ENCODE measurements around the gene MEGF8.

MEGF8 gene

DNA sequence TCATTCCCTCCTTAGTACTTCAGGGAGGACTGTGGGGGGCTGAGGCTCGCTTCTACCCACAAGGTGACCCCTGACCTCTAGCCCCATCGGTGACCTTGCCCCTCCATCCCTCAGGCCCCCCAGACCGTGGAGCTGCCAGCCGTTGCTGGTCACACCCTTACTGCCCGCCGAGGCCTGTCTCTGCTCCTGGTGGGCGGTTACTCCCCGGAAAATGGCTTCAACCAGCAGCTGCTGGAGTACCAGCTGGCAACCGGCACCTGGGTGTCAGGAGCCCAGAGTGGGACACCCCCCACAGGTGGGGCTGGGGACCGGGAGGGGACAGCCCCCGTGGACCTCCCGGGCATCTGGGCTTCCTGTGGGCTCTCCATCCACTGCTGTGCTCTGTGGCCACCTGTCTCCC is 31.9 kb downstream of the MEGF8 start:
- no peak for DNase-seq

DNA sequence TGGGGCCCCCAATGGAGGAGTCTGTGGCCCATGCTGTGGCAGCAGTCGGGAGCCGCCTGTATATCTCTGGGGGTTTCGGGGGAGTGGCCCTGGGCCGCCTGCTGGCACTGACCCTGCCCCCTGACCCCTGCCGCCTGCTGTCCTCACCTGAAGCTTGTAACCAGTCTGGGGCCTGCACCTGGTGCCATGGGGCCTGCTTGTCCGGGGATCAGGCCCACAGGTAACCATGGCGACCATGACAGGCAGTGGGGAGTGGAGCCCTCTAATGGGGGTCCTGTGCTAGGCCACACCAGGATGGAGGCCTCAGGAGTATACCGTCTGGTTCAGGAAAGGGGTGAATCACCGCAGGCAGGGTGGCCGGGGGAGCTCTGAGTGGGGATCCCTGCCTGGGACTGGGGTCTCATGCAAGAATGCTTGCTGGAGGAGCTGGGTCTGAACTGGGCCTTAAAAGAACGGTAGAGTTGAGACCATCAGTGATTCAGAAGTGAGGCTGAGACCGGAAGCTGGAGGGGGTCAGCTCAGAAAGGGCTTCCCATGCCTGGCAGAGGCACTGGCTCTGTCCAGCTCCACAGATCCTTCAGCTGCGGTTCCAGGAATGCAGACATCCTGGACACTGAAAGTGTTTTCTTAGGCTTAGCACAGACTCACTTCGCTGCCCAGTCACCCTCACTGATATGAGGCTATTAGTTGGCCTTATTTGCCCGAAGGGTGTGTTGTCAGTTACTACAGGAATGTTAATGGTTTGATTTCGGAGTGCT is 35.5 kb downstream of the MEGF8 start:
- no peak for DNase-seq

DNA sequence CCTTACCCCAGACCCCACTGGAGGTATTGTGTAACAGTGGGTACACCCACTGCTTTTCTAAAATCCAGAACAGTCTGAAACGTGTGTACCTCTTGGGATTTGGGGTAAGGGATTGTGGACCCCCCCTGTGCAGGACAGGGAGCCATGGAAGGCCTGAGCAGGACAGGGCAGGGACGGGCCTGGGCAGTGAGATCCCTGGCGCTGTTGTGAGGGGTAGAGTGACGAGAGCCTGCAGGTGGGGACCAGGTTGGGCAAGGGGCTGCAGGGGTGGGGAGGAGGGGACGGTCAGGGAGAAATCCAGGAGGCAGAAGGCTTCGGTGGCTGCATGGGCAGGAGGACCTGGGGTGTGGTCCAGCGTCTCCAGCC is 36.1 kb downstream of the MEGF8 start:
- DNase-seq: no peak

DNA sequence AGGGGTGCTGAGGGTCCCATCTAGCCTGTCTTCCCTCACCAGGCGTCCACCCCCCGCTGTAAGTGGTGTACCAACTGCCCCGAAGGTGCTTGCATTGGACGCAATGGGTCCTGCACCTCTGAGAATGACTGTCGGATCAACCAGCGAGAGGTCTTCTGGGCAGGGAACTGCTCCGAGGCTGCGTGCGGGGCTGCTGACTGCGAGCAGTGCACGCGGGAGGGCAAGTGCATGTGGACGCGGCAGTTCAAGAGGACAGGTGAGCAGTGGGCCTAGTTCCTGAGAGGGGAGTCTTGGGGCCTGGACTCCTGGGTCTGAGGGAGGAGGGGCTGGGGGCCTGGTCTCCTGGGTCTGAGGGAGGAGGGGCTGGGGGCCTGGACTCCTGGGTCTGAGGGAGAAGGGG is 36.9 kb downstream of the MEGF8 start:
- no peak for DNase-seq

DNA sequence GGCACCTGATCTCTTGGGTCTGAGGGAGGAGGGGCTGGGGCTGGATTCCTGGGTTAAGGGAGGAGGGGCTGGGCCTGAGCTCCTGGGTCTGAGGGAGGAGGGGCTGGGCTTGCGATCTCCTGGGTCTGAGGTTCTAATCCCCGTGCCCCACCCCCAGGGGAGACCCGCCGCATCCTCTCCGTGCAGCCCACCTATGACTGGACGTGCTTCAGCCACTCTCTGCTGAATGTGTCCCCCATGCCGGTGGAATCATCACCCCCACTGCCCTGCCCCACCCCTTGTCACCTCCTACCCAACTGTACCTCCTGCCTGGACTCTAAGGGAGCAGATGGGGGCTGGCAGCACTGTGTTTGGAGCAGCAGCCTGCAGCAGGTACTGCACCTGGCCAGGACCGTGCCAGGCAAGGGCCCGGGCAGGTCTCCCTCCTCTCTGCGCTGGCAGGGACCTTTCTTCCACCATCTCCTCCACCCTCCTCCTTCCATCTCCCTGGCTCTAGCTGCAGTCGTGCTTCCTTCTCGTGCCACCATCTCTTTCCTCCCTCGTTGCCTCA is 37.5 kb downstream of the MEGF8 start:
- DNase-seq: no peak

DNA sequence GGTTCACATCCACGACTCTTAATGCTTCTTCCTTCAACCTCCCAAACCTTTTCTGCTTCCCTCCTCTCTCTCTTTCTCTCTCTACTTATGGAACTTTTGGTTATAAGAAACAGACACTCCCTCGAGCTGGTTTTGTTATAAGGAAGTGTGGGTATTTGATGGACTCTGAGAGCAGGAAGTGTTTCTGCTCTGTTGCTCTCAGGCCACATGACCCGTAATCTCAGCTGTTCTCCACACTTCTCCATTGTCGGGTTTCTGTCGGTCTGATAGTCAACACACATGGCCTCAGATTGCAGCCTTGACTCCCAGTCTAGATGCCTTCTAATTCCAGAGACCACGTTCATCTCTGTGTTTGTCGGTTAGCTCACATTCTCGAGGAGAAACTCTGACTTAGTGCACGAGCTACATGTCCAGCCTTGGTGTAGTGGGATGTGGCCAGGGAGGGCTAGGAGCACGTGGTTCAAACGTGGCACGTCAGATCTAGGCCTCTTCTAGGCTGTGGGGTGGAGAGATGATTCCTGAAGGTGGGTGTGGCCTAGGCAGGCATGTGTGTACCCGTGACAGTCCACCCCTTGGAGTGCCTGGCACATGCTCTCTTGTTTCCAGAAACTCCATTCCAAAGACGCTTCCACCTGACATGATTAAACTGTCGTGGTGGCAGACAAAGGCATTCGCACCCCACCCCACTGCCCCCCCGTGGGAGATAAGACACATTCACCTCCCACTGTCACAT is 38.3 kb downstream of the MEGF8 start:
- DNase-seq: no peak

DNA sequence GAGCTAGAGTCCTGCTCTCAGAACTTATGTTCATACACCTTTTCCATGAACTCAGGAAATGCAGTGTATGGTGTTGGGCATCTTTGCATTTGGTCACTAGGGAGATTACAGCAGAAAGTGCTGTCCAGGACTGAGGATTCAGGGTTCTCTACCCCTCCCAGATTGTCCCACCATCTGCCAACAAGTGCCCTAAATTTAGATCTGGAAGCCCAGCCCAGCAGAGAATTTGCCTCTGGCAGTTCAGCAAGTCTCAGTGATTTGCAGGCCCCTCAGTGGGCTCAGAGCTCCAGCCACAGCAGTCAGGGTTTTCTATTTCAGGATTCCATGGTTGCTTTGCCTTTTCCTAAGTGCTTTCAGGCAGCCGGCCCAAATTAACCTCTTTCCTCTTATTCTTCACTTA is 41.2 kb downstream of the MEGF8 start:
- no peak for DNase-seq

DNA sequence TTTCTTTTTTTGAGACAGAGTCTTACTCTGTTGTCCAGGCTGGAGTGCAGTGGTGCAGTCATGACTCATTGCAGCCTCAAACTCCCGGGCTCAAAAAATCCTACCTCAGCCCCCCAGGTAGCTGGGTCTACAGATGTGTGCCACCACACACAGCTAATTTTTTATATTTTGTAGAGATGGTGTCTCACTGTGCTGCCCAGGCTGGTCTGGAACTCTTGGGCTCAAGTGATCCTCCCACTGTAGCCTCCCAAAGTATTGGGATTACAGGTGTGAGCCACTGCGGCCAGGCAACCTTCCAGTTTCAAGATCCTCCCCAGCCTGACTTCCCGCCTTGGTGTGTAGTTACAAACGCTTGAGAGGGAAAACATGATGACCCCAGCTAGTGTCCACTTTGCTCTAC is 42.5 kb downstream of the MEGF8 start:
- no peak for DNase-seq

DNA sequence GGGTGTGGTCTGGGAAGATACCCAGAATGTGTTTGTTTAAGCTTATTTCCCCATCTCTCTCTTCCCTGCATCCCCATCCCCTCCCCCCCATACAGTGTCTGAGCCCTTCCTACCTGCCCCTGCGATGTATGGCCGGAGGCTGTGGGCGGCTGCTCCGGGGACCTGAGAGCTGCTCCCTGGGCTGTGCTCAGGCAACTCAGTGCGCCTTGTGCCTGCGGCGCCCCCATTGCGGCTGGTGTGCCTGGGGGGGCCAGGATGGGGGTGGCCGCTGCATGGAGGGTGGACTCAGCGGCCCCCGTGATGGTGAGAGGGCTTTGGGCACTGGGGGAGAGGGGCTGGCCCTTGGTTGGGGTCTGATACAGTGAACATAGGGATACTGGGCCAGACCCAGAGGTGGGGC is 42.9 kb downstream of the MEGF8 start:
- DNase-seq: no peak

DNA sequence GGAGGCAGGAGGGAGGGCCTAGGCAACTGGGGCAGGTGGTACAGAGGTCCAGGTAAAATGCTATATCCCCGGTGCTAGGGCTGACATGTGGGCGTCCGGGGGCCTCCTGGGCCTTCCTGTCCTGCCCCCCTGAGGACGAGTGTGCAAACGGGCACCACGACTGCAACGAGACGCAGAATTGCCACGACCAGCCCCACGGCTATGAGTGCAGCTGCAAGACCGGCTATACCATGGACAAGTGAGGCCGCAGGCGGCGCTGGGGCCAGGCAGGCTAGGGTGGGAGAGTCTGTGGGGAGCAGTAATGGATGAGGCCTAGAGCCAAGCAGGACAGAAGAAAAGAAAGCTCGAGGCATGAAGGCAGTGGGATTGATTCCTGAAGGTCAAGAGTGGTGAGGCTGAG is 43.3 kb downstream of the MEGF8 start:
- no peak for DNase-seq

DNA sequence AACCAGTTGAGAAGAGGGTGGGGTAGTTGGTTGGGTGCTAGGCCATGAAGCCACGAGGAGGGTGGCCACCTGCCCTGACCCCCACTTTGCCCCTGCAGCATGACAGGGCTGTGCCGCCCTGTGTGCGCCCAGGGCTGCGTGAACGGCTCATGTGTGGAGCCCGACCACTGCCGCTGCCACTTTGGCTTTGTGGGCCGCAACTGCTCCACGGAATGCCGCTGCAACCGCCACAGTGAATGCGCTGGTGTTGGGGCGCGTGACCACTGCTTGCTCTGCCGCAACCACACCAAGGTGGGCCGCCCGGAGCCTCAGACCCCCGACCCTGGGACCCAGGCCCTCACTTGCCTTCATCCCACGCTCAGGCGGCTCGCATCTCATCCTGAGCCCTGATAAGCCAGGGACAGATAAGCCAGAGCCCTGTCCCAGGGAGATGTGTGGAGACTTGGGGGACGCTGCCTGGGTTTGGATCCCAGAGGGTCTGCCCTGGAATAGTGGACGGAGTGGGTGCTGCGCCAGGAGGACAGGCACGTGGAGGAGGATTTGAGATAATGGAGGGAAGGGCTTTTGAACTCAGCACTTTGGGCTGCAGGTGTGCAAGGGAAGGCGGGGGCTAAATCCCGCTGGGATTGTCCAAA is 44.1 kb downstream of the MEGF8 start:
- no peak for DNase-seq

DNA sequence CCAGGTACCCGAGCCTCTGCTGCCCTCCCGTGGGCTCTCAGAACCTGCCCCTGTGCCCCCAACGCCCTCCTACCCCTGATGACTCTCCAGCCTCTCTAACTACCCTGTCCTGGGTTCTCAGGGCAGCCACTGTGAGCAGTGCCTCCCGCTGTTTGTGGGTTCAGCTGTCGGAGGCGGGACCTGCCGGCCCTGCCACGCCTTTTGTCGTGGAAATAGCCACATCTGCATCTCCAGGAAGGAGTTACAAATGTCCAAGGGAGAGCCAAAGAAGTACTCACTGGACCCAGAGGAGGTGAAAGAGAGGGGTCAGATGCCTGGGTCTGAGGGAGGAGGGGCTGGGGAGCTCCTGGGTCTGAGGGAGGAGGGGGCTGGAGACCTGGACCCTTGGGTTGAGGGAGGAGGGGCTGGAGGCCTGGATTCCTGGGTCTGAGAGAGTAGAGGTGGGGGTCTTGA is 44.7 kb downstream of the MEGF8 start:
- no peak for DNase-seq

DNA sequence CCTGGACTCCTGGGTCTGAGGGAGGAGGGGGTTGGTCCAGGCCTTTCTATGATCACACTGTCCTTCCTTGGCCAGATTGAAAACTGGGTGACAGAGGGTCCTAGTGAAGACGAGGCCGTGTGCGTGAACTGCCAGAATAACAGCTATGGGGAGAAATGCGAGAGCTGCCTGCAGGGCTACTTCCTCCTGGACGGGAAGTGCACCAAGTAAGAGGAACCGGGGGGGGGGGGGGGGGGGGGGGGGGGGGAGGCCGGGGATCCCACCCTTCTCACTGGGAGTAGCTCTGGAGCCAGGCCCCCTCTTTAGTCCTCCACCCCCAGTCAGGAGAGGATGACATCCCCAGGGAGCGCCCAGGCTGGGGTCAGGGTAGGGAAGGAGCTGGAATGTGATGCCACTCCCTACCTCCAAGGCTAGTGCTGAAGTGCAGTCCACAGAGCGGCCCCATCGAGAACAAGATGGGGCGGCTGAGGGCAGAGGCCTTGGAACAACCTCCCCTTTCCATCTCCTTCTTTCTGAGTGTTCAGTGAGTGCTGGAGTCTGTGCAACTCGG is 45.3 kb downstream of the MEGF8 start:
- no peak for DNase-seq

DNA sequence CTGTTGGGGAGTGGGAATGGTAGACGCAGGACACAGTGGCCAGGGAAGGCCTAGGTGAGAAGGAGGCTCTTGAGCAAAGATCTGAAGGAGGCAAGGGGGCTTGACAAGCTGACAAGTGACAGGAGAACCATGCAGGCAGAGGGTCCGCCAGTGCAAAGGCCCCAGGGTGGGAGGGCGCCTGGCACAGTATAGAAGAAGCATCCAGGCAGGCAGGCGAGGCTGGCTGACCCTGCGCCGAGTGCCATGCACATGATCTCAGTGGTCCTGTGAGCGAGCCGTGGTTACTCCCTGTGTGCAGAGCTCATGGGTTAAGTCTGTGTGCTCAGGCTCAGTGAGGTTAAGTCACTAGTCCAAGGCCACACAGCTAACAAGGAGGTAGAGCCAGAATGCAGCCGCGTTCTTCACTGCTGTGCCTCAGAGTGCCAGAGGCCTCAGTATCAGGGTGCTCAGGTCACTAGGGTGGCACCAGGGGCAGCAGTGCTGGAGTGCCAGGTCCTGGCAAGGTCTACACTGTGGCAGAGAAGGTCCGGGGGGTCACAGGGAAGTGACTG is 49.5 kb downstream of the MEGF8 start:
- DNase-seq: no peak

DNA sequence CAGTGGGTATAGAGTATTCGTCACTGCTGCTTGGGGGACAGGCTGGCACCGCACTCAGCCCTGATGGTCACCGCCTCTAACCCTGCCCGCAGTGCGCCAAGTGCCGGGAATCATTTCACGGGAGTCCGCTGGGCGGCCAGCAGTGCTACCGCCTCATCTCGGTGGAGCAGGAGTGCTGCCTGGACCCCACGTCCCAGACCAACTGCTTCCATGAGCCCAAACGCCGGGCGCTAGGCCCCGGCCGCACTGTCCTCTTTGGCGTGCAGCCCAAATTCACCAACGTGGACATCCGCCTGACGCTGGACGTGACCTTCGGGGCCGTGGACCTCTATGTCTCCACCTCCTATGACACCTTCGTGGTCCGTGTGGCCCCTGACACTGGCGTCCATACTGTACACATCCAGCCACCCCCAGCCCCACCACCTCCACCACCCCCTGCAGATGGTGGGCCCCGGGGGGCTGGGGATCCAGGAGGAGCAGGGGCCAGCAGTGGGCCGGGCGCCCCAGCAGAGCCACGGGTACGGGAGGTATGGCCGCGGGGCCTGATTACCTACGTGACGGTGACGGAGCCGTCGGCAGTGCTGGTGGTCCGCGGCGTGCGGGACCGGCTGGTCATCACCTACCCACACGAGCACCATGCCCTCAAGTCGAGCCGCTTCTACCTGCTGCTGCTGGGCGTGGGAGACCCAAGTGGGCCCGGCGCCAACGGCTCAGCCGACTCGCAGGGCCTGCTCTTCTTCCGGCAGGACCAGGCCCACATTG is 50.2 kb downstream of the MEGF8 start:
- DNase-seq: no peak

DNA sequence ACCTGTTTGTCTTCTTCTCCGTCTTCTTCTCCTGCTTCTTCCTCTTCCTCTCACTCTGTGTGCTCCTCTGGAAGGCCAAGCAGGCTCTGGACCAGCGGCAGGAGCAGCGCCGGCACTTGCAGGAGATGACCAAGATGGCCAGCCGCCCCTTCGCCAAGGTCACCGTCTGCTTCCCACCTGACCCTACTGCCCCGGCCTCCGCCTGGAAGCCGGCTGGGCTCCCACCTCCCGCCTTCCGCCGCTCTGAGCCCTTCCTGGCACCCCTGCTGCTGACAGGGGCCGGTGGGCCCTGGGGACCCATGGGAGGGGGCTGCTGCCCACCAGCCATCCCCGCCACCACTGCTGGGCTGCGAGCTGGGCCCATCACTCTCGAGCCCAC is 50.7 kb downstream of the MEGF8 start:
- no peak for DNase-seq

DNA sequence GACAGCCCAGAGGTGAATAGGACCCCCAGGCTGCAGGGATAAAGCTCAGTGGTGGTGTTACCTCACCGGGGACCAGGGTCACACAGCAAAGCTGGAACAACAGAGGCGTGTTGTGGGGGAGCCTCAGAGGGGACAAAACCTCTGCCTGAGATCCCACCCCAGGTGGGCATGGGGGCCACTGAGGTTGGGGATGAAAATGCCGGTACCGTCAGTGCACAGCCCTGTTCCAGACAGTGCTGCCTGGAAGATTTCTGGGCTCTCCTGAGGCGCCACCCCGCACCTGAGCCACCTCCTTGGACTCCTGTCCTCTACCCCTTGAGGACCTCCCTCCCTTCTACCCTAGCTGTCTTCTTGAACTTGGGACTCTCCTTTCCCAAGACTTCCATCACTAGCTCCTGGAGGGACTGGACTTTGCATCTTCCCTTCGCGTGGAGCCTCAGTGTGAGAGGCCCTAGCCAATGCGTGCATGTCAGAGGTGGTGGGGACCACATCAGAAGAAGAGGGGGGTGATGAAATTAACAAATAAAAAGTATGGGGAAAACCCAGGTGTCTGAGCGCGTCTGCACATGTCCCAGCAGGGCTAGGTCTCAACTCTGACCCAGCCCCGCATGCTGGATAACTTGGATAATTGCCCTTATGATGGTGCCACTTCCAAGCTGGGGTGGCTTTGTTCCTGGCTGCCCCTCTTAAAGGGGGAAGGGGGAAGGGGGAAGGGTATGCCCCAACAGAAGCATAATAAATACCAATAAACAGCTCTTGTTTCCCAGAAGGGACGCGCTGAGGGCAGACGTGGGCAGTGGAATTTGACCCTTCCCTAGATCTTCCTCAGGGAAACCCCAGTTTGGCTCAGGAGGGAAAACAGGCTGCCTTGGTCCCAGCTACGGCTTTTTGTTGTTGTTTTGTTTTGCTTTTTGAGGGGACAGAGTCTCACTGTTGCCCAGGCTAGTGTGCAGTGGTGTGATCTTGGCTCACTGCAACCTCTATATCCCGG is 53.1 kb downstream of the MEGF8 start:
- no peak for DNase-seq

DNA sequence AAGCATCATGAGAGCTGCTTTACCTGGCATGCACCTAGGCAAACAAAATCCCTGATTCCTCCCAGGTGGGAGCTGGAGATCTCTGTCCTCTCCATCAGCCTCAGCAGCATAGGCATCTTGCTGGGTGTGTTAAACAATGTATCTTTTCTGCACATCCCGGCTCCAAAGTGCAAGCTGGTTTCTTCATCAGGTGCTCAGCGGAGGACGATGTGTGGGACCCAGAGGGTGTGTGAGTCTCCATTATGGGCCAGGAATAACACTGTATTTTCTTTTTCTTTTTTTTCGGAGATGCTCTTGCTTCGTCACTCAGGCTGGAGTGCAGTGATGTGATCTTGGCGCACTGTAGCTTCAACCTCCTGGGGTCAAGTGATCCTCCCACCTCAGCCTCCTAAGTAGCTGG is 54.7 kb downstream of the MEGF8 start:
- no peak for DNase-seq

DNA sequence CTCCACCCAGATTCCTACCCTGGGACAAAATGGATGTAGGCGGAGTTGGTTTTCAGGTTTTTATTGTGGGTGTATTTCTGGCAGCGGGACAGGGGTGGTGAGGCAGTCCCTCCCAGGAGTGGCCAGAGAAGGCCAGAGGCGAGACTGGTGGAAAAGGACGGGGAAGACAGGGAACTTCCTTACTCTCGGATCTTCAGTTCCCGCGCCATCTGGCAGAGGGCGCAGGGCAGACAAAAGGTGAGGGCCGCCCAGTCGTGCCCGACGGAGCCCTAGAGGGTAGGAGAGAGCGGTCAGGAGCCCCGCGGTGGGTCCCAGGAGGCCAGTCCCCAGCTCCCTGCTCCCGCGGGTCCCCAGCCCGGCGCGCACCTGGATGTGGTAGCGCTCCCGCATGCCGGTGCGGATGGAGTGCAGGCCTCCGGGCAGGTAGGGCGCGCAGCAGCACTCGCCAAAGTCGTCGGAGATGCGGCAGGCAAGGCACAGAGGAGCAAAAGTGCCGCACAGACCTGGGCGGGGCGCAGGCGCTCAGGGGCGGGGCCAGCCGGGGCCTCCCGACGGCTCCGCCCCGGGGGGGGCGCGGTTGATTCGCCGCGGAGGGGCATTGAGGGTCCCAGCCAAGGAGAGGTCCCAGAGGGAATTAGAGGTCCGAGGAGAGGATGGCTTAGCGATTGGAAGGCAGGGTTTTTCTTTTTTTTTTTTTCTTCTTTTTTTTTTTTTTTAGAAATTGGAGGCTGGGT is 61.7 kb downstream of the MEGF8 start:
- DNase-seq: no peak

DNA sequence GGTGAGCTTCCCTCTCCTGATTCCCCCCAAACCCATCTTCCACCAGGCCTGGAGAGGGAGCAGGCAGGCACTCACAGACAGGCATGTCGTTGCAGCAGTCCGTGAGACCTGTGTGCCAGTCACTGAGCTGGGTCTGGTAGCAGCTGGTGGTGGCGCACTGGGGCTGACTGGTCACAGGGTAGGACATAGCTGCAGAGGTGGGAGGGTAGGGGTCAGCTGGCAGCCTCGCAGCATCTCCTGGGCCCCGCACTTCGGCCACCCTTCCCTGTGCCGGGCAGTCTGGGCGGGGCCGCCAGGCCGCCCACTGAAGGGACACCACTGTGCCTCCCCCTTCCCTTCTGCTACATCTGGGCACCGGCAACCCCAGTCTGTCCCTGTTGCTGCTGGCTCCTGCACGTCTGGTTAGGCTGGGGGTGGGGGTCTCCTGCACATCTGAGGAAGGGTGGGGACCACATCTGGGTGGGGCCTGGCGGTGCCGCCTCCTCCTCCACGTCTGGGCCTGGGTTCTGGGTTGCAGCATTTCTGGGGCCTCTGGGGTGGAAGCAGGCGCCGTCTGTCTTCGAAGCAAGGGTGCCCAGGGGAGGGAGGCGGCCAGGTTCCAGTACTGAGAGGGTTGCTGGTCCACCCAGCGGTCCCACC is 63.5 kb downstream of the MEGF8 start:
- no peak for DNase-seq
